ENCODE measurements around the gene CNPY4.
A peak's percentile ranks its signal among the peaks of the same experiment; 100 is the strongest.
"Not testable (repeated sequence)": the region's sequence is repeated elsewhere in the genome, so short reads cannot be mapped to it uniquely, and the experiment has no call there.

CNPY4 gene

GRCh38 chr7:100146350-100146749, 26.9 kb downstream of the CNPY4 start:
- not testable (repeated sequence) for DNase-seq (ENCODE audit: low read depth in 4 of 4, low spot score in 1 of 4)

GRCh38 chr7:100147278-100147677, 27.8 kb downstream of the CNPY4 start:
- DNase-seq (ENCODE audit: low read depth in 4 of 4, low spot score in 1 of 4) = no peak

- DNase-seq (ENCODE audit: low read depth in 4 of 4, low spot score in 1 of 4) = no peak
Observed at GRCh38 chr7:100148225-100148558, 28.8 kb downstream of the CNPY4 start.

- peak; percentile 87 to 97 (median 92) for DNase-seq (ENCODE audit: low read depth in 4 of 4, low spot score in 1 of 4)
Observed at GRCh38 chr7:100148559-100149328, 29.3 kb downstream of the CNPY4 start, which contains the start of gene LAMTOR4. Gene LAMTOR4 (plus strand): TSS chr7:100148918. CDS start chr7:100148973, 55 bp downstream.

GRCh38 chr7:100152404-100152803, 33.0 kb downstream of the CNPY4 start:
- DNase-seq (ENCODE audit: low read depth in 4 of 4, low spot score in 1 of 4) = no peak

- no peak for DNase-seq (ENCODE audit: low read depth in 4 of 4, low spot score in 1 of 4)
Observed at GRCh38 chr7:100152937-100153666, 33.7 kb downstream of the CNPY4 start.

- no peak for DNase-seq (ENCODE audit: low read depth in 4 of 4, low spot score in 1 of 4)
Observed at GRCh38 chr7:100153708-100154535, 34.5 kb downstream of the CNPY4 start.

GRCh38 chr7:100154651-100155491, 35.4 kb downstream of the CNPY4 start:
- no peak for DNase-seq (ENCODE audit: low read depth in 4 of 4, low spot score in 1 of 4)

- DNase-seq (ENCODE audit: low read depth in 4 of 4, low spot score in 1 of 4) = no peak
Observed at GRCh38 chr7:100155553-100156317, 36.3 kb downstream of the CNPY4 start.

- no peak for DNase-seq (ENCODE audit: low read depth in 4 of 4, low spot score in 1 of 4)
Observed at GRCh38 chr7:100156331-100157068, 37.1 kb downstream of the CNPY4 start.

- no peak for DNase-seq (ENCODE audit: low read depth in 4 of 4, low spot score in 1 of 4)
Observed at GRCh38 chr7:100157069-100157333, 37.6 kb downstream of the CNPY4 start.

- no peak for DNase-seq (ENCODE audit: low read depth in 4 of 4, low spot score in 1 of 4)
Observed at GRCh38 chr7:100157334-100158228, 38.1 kb downstream of the CNPY4 start.

- DNase-seq (ENCODE audit: low read depth in 4 of 4, low spot score in 1 of 4) = peak; percentile 82 to 97 (median 90)
Observed at GRCh38 chr7:100158229-100159098, 39.0 kb downstream of the CNPY4 start, which contains the start of gene TRAPPC14. Gene TRAPPC14 (minus strand): TSS chr7:100158723. CDS start chr7:100158499, 224 bp downstream.

- DNase-seq (ENCODE audit: low read depth in 4 of 4, low spot score in 1 of 4) = no peak
Observed at GRCh38 chr7:100159099-100159623, 39.7 kb downstream of the CNPY4 start.

- no peak for DNase-seq (ENCODE audit: low read depth in 4 of 4, low spot score in 1 of 4)
Observed at GRCh38 chr7:100160067-100160466, 40.6 kb downstream of the CNPY4 start.

- DNase-seq (ENCODE audit: low read depth in 4 of 4, low spot score in 1 of 4) = no peak
Observed at GRCh38 chr7:100163006-100163531, 43.6 kb downstream of the CNPY4 start.

- DNase-seq (ENCODE audit: low read depth in 4 of 4, low spot score in 1 of 4) = no peak
Observed at GRCh38 chr7:100163871-100164270, 44.4 kb downstream of the CNPY4 start.

All from stimulated activated CD4-positive, alpha-beta T cell treated with anti-CD3 and anti-CD28 coated beads, Interleukin-1b, Interleukin-23, amount 100 ng/mL, for 24 hours (primary cell).